Hindlimb muscle (tissue), 1 donor: Measurements from ENCODE around the gene SLC16A5. TPM values are rescaled to one million over a fixed set of nuclear protein-coding genes. Genes with fewer than 3 reads are reported as not detected.
A peak's percentile ranks its signal among the peaks of the same experiment; 100 is the strongest.
"Not testable (repeated sequence)": the region's sequence is repeated elsewhere in the genome, so short reads cannot be mapped to it uniquely, and the experiment has no call there.

Experiments used
- DNase-seq: peaks from one replicate; pipeline ENCODE4 v3.0.0-alpha.2; 2013
- polyA plus RNA-seq: library from polyadenylated mRNA; unstranded; fragments of 120-200 nt; gene quantifications from one replicate; pipeline ENCODE4 v1.2.1, GENCODE V29; 2013; ENCODE audit not compliant: insufficient read length

Gene SLC16A5, protein sequence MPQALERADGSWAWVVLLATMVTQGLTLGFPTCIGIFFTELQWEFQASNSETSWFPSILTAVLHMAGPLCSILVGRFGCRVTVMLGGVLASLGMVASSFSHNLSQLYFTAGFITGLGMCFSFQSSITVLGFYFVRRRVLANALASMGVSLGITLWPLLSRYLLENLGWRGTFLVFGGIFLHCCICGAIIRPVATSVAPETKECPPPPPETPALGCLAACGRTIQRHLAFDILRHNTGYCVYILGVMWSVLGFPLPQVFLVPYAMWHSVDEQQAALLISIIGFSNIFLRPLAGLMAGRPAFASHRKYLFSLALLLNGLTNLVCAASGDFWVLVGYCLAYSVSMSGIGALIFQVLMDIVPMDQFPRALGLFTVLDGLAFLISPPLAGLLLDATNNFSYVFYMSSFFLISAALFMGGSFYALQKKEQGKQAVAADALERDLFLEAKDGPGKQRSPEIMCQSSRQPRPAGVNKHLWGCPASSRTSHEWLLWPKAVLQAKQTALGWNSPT
- 11.2 TPM for polyA plus RNA-seq

DNA sequence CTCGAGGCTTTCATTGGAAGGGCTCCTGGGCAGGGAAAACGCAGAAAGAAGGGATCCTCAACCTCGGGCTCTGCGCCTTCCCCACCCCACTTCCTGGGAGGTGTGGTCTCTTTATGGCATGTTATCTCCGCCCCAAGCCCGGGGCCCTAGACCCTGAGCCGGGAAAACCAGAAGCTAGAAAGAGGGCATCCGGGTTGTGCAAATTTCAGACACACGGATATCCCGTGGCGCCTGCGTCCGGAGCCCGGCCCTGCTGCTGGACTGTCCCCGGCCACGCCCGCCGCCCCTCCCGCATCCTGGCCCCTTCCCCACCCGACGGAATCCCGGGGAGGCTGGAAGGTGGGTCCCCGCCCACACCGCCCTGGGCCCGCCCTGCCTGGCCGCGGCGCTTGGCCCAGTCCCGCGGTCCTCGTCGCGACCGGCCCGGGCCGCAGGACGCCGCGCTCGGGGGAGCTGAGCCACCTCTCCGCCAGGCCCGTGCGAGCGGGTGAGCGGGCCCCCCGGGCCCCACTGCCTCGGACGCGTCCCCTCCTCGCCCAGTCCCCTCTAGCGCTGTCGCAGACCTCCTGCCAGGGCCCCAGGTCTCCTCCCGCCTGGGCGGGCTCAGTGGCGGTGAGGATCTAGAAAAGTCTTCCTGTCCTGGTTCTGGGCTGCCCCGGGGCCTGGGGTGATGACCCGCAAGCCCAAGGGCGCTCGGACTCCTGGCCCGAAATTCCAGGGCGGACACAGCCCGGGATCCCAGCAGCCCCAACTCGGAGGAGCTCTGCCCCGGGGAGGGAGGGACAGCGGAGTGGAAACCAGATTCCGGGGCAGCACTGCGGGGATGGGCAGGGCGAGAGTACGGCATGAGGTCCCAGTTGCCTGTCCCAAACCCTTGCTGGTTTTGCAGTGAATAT lies at the start of gene SLC16A5:
SLC16A5 (plus strand) TSS at position 397 of the 896 bp plus-strand sequence. CDS start 5,683 bp downstream, outside the sequence.
- DNase-seq: peak; percentile 77

DNA sequence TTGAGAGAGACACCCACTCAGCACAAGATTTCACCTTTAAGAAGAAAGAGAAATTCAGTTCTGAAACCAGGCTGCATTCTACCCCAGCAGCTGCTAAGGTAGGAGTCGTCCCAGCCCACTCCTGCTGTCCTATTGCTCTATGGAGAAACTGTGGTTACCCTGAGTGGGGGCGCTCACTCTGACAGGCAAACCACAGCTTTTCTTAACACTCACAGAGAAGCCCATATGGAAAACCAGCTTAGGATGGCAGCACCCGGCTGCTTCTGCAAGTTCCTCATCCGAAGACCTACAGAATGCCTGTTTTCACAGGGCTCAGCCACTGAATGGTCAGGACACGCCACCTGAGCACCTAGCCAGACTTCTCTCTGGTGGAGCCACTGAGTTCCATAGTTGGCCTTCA lies 48.5 kb upstream of the SLC16A5 start:
- DNase-seq: no peak

DNA sequence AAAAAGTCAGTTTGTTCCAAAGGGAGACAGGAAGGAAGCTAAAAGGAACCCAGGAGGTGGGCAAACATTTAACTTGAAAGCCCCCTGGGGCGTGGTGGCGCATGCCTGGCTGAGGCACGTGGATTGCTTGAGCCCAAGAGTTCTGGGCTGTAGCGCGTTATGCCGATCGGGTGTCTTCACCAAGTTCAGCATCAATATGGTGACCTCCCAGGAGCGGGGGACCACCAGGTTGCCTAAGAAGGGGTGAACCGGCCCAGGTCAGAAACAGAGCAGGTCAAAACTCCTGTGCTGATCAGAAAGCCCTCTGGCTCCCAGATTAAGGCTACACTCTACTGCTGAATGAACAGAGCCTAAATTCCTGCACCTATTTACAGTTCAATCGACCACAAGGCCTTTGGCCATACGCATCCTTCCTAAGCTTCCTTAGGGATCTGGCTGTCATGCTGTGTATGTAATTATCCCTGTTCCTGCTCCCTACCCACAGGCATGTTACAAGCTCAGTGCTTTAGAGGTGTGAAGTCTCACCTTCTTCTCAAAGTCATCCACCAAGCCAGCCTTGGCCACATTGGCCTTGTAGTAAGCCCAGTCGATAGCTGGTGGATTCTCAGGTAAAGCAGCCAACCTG lies 46.0 kb upstream of the SLC16A5 start:
- DNase-seq: no peak

DNA sequence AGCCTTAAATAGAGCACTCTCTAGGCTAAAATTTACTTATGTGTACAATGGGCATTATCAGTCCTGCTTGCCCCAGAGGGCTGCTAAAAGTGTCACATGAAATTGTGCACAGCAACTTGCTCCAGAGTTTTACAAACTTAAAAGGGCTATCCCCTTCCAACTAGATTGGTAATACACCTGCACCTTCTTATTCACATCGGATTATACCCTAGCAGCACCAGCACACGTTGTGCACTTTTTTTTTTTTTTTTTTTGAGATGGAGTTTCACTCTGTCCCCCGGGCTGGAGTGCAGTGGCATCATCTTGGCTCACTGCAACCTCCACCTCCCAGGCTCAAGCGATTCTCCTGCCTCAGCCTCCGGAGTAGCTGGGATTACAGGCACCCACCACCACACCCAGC lies 44.0 kb upstream of the SLC16A5 start:
- not testable (repeated sequence) for DNase-seq

DNA sequence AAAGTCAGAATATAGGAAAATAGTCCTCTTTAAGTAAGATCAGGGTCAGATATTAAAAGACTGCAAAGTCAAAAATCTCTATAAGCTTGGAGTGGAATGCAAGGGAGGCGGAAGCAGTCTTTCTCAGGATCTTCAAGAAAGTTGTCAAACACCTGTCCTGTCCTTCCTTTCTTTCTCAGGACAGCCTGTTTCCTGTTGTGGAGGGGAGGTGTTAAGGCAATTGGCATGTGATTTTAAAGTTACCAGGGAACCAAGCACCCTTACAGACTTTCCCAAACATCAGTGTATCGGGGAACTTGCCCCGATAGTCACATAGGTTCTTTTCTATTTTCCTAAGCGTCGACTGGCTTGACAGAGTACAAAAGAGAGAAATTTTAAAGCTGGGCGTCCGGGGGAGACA lies 43.0 kb upstream of the SLC16A5 start:
- DNase-seq: no peak

DNA sequence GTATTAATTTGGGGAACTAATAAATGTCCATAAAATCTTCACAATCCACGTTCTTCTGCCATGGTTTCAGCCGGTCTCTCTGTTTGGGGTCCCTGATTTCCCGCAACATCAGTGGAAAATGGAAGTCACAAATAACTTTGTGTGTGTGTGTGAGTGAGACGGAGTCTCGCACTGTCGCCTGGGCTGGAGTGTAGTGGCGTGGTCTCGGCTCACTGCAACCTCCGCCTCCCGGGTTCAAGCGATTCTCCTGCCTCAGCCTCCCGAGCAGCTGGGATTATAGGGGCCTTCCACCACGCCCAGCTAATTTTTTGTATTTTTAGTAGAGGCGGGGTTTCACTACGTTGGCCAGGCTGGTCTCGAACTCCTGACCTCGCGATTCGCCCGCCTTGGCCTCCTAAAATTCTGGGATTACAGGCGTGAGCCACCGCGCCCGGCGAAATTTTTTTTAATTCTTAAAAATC lies 41.8 kb upstream of the SLC16A5 start:
- DNase-seq: not testable (repeated sequence)

DNA sequence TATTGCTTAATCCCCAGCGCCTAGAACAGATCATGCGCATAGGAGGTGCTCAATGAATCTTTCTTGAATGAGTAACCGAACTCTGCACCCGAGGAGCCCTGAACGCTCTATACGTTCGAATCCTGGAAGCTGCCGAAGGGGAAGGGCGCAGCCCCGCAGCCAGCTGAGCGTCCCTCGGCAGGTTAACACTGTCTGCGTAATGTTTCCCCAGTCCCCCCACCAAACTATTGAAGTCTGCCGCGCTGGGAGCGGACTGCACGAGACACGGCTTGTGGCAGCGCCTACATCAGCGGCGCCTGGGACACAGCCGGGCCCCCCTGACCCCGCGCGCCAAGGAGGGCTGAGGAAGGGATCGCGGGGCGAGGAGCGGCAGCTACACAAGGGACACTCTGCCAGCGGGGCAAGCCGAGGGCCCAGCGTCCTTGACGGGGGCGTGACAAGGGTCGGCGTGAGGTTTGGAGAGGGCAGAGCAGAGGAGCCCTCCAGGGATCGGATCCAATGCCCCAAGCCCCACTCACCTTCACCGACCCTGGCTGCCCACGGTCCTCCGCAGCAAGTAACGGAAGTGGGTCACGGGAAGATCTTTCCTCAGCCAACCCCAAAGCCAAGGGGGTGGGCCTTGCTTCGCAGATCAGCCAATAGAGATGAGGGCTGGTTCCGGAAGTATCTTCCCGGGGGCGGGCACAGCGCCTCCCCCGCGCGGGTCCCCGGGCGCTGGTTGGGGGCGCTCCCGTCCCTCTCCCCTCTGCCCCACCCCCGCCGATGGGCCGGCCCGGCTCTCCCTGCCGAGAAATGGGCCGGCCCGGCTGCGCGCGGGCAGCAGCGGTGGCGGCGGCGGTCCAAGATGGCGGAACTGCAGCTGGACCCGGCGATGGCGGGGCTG lies 41.1 kb upstream of the SLC16A5 start, which contains the start of the genes ATP5PD and KCTD2:
ATP5PD (minus strand) TSS at position 563 of the 883 bp plus-strand sequence. CDS start 4,319 bp downstream, outside the sequence.
KCTD2 (plus strand) TSS at position 819 of the 883 bp plus-strand sequence; CDS start at position 845, 26 bp downstream.
- DNase-seq: peak; percentile 98

DNA sequence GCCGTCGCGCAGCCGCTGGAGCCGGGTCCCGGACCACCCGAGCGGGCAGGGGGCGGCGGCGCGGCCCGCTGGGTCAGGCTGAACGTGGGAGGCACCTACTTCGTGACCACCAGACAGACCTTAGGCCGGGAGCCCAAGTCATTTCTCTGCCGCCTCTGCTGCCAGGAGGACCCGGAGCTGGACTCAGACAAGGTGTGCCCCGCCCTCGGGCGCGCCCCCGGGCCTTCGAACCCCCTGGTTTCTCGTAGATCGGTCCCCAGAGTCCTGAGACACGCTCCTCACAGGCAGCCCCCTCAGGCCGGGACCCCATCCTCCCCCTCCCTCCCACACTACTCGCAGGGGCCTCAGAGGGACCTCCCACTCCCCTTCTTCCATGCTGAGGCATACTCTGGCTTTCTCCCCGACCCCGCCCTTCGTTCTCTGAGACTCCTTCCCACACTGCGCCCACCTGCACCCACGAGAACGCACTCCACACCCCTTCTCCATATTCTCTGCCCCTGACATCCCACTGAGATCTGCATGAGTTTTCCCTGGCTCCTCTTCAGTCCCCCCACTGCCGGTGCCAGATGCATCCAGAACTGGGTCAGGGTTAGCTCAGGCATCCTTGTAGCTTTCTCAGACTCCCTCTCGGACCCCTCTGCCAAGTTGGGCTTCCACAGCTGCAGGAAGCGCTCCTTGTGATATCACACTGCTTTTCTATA lies 40.2 kb upstream of the SLC16A5 start:
- peak; percentile 29 for DNase-seq

DNA sequence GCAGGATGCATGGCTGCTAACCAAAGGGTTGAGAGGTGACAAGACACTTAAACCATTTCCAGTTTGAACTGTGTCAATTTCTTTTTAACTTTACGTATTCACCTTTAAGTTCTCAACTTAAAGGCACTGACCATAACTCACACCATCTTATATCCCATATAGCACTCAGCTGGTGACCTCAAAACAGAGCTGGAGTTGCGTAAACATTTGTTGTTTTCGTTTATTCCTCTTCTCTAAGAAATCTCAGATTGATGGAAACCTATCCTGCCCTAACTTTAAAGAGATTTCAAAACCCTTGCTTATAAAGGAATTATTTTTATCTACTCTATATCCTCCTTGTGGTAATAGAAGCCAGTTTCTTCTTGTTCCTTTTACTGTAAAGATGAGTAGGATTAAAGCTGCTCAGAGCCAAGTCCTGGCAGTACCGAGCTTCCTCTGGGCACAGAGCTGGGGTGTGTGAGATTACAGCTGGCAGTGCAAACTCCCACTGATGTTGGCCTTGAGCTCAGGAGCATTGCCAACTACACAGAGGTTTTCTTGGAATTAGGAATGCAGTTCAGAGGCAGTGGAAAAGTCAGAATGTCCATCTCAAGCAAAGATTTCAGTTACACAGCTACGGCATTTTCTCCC lies 39.4 kb upstream of the SLC16A5 start:
- peak; percentile 45 for DNase-seq

DNA sequence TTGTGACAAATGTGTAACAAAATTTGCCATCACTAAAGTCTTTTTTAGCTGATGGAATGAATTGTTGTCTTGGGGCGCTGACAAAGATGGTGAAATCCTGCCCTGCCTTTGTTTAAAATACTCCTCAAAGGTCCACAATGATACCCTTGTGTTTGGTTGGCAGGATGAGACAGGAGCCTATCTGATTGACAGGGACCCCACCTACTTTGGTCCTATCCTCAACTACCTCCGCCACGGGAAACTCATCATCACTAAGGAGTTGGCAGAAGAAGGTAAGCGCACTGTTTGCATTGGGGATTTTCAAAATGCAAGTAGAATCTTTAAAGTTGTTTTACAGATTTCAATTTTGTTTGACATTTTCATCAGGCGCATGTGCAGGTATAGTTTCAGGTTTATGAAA lies 38.7 kb upstream of the SLC16A5 start:
- no peak for DNase-seq

DNA sequence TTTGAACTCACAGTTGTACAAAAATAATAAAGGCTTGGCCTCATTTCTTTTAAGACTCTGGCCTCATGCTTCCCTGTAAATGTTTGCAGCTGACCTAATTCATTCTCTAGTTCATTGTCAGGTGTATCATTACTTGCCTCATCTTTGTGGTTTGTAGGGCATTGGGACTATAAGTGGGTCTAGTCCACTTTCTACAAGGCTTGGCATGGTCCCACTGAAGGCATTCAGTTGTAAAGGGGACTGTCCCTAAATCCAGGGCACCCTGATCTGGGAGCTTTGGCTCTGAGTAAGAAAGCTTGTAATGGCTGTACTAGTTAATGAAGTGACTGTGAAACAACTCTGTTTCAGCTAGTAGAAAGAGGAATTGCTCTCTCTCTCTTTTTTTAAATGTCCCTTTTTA lies 38.0 kb upstream of the SLC16A5 start:
- DNase-seq: no peak

DNA sequence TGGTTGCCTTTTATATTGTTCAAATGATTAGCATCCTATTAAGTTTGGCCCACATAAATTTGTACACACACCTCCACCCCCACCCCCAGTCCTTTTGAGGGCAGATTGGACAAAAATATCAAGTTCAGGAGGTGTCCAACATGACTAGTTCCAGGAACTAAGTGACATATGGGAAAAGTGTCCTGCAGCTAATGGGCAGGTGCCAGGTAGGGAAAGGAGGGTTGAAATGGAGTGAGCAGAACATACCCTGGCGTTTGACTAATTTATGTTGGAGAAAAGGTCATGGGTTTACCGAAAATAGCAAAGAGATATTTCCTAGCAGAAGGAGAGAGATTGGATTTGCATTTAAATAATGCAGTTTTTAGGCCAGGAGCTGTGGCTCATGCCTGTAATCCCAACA lies 35.8 kb upstream of the SLC16A5 start:
- DNase-seq: no peak

DNA sequence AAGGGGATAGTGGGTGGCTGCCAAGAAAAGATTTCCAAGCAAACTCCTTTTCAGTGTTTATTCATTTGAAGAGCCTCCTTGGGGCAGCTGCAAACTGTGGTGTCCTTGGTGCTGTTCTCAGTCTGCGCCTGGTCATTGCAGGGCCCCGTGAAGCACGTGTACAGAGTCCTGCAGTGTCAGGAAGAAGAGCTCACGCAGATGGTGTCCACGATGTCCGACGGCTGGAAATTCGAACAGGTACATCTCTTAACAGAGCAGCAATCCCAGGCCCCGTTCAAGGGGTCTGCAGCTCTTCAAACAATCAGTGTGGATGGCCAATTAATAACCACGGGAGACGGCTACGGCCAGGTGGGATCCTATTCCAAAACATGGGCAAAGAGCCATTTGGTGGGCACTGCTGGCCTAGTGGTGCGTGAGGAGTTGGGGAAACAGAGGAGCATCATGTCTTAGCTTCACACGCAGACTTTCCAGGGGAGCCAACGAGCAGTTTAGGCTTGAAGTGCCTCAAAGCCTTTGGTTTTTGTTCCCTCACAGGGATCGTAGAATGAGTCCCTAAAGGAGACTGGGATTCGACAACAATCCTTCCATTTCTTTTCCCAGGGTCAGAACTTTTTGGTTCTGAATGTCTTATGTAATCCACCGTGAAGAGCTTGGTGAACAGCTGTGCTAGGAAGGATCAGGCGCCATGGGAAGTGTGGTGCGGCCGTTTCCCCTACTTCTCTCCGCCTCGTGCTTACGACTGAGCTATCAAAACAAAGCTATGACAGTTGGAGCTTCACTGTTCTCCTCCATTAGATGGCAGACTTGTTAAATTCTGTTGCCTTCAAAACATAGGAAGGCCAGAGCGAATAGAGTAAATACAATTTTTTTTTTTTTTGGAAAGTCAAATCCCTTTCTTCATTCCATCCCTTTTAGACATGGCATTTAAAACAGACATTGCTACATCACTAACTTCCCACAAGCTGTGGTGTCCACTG lies 28.1 kb upstream of the SLC16A5 start:
- DNase-seq: peak; percentile 64

DNA sequence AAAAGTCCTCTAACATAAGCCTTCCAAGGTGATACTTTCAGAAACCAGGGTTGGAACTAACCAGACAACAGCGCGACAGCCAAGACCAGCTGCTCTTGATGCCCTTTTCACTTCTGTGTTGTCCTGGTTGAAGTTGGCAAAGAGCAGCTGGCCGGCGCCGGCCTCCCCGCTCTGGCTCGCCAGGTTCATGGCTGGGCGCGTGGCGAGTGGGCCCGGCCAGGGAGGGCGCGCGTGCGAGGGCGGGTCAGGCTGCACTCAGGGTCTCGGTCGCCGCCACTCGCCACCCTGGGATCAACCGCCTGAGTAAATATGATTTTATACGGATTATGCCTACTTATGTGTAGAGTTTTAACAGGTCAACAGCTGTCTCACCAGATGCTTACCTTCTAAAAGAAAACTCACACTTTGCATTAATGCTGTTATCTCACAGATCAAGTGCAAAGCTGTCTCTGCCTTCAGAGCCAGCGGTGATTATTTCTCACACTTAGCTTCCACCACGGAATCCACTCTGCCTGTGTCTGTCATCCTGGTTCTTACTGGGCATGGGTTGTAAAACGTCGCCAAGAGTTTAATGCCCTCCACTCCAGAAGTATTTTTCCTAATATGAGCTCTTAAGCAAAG lies 27.2 kb upstream of the SLC16A5 start:
- DNase-seq: no peak

DNA sequence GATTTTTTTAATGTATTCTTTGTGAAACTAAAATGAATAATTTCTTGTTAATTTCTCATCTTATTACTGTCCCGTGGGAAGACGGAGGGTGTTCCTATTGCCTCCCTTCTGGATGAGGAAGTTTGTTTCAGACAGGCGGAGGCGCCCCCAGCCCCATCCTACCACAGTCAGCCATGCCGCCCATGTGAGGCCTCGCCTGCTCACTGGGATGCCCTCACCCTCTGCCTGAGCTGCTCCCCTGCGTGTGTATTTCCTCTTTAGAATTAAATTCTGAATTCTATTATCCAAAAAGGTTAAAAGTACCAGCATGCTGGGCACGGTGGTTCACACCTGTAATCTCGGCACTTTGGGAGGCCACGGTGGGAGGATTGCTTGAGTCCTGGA lies 26.7 kb upstream of the SLC16A5 start:
- DNase-seq: no peak

DNA sequence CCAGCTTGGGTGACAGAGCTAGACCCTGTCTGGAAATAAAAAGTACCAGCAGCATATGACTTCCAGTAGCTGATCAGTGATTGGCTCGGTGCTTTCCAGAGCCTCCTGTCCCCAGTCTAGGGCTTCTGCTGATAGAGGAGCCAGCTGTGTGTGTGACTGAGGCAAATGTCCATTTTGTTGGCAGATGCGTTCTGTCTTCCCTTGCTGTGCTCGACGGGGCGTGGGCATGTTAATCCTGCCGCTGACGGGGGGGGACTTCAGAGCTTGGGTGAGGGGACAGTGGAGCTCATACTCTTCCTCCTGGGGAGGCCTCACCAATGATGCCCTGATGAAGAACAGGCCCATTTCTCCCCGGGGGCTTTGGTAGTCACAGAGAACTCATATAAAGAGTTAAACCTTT lies 26.1 kb upstream of the SLC16A5 start:
- DNase-seq: no peak

DNA sequence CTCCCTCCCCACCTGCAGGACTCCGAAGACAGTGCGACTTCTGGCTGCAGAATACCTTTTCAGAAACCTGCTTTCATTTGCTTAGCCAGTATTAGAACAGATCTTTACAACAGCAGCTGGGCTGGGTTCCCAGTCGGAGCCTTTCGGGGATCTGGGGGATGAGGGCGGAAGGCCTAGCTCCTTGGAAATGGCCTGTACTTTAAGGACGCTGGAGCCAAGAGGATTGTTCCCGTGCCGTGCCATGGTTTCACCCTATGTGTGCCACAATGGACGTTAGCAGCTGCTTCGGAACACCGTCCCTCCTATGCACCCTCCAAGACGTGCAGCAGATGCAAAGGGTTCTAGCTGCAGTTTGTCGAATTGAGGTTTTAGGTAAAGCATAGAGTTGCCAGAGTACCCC lies 24.6 kb upstream of the SLC16A5 start:
- no peak for DNase-seq

DNA sequence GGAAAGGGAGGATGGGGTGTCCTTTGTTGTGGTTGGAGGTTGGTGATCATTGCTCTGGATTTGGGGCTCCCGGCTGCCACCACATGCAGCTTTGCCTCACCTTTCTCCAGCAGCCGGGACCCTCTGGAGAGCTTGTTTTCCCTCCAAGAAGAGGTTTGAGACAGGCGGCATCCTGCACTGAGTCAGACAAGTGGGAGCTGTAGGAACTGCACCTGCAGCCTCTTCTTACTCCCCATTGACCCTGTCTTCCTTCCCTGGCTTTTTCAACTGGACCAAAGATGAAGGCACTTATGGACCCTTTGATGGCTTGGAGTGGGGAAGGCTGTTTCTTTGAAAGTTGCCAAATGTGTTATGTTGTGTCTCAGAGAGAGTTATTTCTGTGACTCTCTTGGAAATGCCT lies 24.1 kb upstream of the SLC16A5 start:
- no peak for DNase-seq

DNA sequence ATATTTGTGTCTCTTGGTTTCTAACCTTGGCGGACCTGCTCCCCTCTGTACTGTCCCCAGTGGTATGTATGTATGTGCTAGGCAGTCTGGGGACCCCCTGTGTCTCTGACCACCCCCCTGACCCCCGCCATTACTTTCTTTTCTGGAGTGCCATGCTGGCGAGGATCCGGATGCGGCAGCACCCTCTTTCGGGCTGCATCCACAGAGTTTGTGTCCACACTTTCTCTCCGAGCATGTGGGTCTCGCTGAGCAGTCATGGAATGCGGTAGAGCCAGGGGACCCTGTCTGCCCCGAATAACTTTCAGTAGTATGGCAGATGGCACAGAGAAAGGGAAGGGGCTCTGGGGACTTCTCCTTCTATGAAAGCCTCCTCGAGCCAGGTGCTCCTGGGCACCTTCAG lies 23.7 kb upstream of the SLC16A5 start:
- DNase-seq: no peak
